GM19238 (cell line): ENCODE results near the gene HTR1A.
A peak's percentile ranks its signal among the peaks of the same experiment; 100 is the strongest.

ENCODE experiments used
- DNase-seq: peaks from one replicate; pipeline ENCODE4 v3.0.0; 2011; ENCODE audit warnings: low spot score; ENCODE audit not compliant: insufficient read length

Gene HTR1A

DNA sequence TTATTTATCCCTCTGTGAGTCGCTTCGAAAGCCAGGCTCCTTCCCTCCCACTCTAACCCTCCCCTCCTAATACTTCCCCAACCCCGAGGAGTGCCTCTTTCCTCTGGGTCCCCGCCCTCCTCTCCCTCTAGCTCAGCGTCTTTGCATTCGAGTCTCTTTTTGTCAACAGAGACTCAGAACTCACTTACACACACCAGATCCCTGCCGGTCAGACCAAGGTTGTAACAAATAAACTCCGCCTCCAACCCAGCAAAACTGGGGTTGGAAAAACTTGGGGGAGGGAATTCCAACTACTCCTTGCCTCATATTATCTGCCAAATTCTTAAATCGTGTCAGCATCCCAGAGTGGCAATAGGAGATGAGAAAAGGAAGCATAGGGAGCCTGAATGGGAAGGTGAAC, at the start of gene HTR1A:
TSS of gene HTR1A (minus strand) at position 167 of the 400 bp plus-strand sequence. CDS start 726 bp downstream, outside the sequence.
- no peak for DNase-seq

DNA sequence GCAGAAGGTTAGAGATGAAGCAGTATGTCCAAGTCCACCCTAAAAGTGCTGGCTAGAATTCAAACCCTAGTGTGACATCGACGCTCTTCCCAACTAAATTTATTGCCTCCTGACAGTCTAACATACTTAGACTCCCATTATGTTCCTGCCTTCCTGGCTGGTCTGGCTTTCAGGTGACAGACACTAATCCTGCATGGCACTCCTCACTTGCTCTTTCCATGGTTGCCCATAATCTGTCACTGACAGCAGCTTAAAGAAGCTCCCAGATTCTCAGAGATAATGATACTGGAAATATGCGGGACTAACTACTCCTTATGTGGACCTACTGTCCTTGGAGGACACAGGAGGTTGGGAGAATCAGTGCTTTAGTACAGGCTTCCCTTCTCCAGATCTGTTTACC, 41.7 kb upstream of the HTR1A start:
- DNase-seq, result no peak

DNA sequence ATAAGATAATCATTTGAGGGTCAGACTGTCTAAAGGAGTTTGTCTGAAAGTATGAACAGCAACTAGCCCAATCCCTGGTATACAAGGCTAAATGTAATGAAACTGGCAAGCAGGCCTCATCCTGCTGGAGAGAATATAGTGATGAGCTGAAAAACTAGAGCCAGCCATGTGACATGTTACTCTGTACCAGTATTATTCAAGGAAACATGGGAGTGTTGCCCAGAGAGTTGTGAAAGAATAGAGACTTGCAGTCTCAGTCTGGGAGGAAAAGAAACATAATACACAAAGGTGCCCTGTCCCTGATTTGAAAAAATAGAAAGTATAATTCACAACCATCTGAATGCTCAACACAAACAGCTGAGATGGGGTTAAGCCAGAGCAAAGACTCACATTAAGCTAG, 37.9 kb upstream of the HTR1A start:
- no peak for DNase-seq

DNA sequence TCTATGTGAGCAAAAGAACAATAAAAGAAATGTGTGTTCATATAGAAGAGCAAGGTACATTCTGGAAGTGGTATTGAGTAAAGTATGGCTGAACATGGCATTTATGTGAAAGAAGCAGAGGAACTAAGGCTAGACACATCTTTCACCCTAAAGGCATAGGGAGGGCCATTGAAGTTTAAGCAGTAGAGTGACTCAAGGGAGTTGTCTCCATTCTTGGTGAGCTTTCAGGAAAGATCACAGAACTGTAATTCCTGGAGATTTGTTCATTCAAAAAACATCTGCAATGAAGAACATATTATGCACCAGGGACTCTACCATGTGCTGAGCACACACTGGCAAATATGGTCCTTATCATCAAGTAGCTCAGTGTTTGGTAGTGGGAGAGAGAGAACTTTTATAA, 24.8 kb upstream of the HTR1A start:
- DNase-seq, result no peak

GRCh38 chr5:63981864-63982263, 19.6 kb upstream of the HTR1A start:
- no peak for DNase-seq

GRCh38 chr5:63963926-63964325, 1.7 kb upstream of the HTR1A start:
- DNase-seq, result no peak

GRCh38 chr5:63963080-63963735, 963 bp upstream of the HTR1A start:
- DNase-seq, result peak; percentile 8

DNA sequence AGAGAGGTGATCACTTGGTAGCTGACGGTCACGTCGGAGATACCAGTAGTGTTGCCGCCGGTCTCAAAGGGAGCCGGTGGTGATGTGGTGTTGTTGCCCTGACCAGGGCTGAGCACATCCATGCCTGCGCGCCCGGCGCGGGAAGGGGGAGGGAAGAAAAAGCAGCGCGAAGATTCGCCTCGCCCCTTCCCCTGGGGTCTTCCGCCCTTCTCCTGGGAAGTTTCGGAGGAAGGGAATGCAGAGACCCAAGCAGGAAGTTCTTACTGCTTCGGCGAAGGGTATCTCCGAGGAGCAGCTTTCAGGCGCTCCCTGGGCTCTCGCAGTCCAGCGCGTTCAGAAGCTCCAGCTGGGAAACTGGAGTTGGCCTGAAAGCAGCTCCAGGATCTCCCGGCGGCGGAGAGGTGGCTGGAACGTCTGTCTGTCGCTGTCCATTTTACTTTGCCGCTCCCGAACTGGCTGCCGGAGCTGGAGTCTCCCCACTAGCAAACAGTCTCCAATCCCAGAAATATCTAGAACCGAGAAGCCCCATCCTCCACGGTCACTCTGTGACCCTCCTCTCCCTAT, 565 bp downstream of the HTR1A start:
- DNase-seq, result no peak

DNA sequence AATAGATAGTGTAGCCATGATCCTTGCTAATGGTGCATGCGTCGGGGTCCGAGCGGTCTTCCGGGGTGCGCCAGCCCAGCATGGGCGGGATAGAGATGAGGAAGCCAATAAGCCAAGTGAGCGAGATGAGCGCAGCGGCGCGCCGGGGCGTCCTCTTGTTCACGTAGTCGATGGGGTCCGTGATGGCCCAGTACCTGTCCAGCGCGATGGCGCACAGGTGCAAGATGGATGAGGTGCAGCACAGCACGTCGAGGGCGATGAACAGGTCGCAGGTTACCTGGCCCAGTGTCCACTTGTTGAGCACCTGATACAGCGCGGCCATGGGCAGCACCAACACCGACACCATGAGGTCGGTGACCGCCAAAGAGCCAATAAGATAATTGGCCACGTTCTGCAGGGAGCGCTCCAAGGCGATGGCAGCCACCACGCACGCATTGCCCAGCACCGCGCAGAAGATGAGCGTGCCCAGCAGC, 1.1 kb downstream of the HTR1A start:
- no peak for DNase-seq

GRCh38 chr5:63960646-63961045, 1.6 kb downstream of the HTR1A start:
- no peak for DNase-seq

GRCh38 chr5:63959177-63959982, 2.9 kb downstream of the HTR1A start:
- DNase-seq, result no peak

- DNase-seq, result no peak
These were observed 3.6 kb downstream of the HTR1A start for GRCh38 chr5:63958654-63959053.

- DNase-seq, result no peak
These were observed 4.6 kb downstream of the HTR1A start for GRCh38 chr5:63957617-63958016.

- DNase-seq, result no peak
These were observed 9.0 kb downstream of the HTR1A start for GRCh38 chr5:63953217-63953616.

DNA sequence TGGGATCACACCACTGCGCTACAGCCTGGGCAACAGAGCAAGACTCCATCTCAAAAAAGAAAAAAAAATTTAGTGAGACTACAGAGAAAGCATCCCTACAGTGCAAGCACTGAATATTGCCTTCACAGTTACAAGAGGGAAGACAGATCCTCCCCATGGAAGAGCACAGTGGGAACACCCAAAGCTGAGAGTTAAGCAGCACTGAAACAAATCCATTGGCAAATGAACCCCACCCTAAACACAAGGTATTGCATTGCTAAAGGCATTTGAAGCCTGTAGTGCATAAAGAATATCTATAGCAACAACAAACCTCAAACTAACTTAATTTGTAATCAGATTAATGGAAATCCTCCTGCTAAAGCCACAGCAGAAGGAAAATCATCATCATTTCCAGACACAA, 27.1 kb downstream of the HTR1A start:
- no peak for DNase-seq

DNA sequence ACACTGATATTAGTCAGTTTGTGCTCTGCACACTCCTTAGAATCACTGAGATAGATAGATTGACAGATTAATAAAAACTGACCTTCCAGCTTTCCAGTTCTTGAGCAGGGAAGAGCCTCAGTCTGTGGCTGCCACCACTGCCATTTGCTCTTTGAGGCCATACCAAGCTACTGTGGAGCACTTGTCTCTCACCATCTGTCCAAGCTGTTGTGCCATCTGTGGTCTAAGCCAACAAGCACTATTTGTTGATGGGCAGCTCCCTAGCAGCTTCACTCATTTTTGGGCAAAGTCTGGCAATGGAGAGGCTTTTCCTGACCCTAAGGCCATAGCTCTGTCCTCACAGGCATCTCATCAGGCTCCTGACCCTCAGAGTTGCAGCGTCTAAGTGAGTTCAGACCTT, 30.4 kb downstream of the HTR1A start:
- no peak for DNase-seq

DNA sequence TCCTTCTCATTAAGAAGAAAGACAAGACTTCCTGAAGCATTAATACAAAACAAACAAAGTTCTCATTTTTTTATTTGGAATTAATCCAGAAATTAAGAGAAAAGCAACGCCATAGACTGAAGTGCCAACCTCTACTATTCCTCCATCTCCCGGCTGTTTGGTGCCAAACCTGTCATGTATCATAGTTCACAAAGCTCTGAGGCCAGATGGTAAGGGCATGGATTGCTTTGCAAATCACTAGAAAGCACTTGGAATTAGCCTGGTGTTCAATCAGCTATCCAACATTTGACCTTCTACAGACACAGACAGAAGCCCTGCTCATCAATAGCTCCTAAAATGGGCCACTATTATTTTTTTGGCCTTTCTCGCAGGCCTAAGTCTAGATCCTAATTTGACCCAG, 33.8 kb downstream of the HTR1A start:
- DNase-seq, result no peak

DNA sequence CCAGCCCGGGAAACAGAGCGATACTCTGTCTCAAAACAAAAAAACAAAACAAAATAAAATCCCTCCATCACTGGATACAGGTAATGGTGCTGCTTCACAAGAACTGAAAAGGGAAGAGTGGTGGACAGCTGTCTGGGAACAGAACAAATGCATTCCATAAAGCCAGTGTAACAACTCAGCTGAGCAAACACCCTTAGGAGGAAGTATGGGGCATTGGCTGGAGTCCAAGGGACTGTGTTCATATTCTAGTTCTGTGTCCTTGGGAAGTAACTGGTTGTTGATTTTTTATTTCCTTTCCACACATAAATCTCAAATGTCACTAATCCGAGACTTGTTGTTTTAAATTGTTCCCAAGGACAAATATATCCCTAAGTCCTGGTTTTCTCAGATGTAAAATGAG, 38.3 kb downstream of the HTR1A start:
- DNase-seq, result no peak

DNA sequence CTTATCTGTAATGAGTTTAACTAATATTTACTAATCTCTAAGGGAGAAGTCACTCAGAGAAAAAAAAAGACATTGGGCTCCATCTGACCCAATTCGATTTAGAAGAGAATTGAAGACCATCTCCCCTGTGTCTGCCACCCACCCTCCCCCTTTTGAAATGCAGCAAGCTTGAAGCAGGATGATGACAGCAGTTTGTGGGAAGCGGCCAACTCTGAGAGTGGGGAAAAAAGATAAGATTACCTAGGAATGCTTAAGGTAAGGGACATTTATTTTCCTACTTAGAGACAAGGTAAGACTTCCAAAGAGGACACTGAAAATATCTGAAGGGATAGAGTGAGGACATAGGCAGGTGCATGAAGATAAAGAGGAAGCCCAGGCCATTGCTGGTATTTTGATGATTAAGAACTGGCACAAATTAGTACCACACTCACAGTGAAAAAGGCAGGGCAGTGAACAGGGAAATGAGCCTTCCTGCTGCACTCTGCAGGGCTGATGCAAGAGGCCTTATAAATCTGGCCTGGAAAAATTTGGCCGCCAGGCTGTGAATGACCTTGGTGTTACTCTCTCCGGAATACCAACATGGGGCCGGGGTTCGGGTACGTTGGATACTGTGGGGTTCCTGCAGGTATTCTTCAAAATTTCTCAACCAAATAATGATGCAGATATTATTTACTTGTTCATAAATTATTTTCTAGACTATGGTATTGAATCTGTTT, 42.3 kb downstream of the HTR1A start:
- DNase-seq, result no peak

- no peak for DNase-seq
These were observed 45.5 kb downstream of the HTR1A start for GRCh38 chr5:63916786-63917185.

DNA sequence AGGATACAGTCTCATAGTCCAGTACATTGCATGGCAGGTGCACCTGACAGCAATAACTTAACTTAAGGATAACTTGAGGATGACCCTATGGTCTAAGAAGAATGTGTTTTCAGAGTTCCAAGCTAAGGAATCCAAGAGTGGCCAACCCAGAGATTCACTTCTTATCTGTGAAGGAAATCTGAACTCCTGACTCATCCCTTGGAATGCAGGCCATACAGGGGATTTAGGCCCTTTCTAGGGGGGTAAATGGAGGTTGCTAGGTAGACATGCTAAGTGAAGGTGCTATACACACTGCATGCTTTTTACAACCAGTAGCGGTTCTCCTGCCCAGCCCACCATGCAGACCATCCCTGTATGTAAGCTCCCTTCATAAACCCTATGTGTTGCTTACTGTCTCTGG, 50.4 kb downstream of the HTR1A start:
- DNase-seq, result no peak
